Left lobe of liver (tissue), 2 donors: ENCODE results near the gene RAP1GAP. TPM values are rescaled to one million over a fixed set of nuclear protein-coding genes. Genes with fewer than 3 reads are reported as not detected.
A peak's percentile ranks its signal among the peaks of the same experiment; 100 is the strongest.

Source experiments
- ATAC-seq: fragments of 200-7000 bp; cut with Tn5 transposase; one replicate; pipeline ENCODE4 v1.9.1; 2020; ENCODE audit warnings: mild to moderate bottlenecking, moderate library complexity
- DNase-seq: peaks from one replicate; pipeline ENCODE4 v3.0.0-alpha.2; 2020; ENCODE audit warnings: low spot score
- total RNA-seq: library from RNA; stranded (reverse); gene quantifications from one replicate; pipeline ENCODE4 v1.2.1, GENCODE V29; 2021
- donor health status: DM: no; HTN: no; CAD: no; lungs with moderate emphysema.
- donor health status: DM: no; HTN: yes; CAD: no.

Gene RAP1GAP
- total RNA-seq, 1 donor from 2014 or later: 10.8 TPM

DNA sequence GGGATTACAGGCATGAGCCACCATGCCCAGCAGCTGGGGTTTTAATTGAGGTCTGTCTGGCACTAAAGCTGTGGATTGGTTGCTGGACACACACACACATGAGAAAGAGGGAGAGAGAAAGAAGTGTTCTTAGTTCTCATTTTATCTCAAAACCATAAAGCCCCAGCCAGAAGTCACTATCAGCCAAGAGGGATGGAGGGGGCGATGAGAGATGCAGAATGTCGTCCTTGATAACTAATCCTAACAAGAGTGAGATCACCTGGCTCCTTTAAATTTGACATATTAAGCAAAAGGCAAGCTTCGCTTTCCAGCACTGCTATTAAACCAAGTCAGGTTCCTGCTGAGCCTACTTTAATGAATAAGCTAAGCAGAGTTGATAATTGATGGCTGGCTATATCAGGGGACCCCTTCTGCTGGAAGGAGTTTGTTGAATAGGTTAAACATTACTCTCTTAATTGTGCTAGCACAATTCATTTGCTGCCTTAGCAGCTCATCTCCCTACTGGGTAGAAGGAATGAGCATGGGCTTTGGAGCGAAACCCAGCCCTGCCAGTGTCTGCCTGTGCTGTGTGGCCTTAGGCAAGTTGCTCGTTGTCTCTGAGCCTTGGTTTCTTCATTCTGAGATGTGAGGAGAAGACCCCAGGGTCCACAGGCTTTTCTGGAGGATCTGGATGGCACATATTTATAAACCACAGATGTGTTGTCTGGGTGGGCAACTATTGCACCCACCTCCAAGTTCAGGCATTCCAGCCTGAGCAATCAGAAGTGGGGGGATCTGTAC, 109.2 kb downstream of the RAP1GAP start:
- ATAC-seq (no peak), DNase-seq (no peak)

DNA sequence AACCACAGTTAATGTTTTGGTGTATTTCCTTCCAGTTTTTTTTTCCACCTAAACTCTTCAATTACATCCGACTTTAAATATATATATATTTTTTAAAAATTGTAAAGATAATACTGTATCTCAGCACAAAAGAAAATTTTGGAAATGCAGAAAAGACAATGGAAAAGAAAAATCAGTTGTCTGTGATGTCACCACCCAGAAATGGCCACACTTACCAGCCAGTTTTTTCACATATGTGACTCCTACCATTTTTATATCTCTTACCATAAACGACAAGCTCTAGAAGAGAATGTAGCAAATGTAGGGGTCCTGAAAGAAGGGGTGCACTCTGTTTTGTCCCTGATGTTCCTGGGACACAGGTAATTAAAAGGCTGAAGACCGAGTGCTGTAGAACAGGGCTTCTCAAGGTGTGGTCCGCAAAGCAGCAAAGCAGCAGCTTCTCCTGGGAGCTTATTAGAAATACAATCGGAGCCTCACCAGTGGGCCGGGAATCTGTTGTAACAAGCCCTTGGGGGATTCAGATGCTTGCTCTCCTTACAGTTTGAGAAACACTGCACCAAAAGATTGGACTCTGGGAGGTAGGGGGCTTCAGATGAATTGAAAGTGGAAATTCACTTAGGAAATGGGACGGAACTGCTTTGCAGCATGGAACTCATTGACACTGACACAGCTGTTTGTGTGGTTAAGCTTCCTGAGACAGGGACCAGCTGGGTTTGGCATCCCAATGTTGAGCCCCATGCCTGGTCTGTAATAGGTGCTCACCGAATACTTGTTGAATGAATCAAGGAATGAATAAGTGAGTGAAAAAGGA, 115.8 kb downstream of the RAP1GAP start:
- DNase-seq (no peak), ATAC-seq (no peak)

DNA sequence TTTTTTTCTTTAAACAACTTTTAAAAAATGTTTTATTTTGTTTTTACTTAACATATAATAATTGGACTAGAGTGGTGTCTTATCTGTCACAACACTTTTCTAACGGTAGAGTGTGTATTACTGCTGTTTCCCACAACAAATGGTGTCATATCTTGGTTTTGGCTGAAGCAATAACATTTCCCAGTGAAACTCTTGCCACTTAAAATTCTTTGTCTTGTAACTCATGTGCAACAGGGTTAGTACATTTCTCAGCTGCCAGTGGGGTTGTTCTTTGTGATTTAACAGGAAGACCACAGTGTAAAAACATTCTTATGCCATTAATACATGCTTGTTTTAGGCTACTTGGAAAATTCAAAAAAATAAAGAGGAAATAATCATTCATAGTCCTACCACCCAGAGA, 116.4 kb downstream of the RAP1GAP start:
- ATAC-seq (no peak), DNase-seq (no peak)

DNA sequence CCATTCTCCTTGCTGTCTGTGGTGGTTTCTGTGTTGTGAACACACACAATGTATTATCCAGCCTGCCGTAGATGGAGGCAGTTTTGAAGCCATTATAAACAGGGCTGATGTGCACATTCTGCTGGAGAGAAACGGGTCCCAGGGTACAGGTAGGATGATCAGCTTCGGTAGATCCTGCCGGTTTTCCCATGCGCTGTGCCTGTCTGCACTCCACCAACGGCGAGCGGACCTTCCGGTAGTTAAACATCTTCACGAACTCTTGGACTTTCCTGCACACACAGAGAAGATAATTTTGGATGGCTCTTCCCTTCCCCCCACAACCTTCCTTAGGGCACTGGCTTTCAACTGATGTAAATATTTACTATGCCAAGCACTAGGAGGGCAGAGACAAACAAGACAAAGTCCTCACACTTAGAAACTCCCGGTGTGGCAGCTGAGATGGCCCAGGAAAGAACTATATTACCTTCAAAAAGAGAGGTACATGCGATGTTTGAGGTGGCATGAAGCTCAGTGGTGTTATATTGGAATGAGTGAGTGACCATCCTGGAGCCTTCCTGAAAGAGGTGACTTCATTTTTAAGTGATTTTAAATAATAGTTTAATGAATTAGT, 118.2 kb downstream of the RAP1GAP start:
- peak; percentile 64 for DNase-seq
- peak; percentile 68 for ATAC-seq

DNA sequence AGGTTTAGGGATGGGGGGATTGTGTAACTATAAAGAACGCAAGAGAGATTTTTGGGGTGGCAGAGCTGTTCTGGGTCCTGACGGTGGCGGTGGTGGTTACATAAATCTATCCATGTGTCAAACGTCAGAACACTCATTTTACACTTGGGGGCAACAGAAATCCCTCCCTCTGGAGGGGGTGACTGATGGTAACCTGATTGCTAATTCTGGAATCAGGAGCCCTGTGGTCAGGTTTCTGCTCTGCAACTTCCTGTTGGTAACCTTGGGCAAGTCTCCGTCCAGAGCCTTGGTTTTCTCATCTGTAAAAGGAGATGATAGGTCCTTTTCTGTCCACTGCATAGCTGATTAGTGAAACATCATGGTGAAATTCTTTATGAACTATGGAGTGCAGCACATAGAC, 119.1 kb downstream of the RAP1GAP start:
- no peak for DNase-seq
- ATAC-seq: peak; percentile 4

DNA sequence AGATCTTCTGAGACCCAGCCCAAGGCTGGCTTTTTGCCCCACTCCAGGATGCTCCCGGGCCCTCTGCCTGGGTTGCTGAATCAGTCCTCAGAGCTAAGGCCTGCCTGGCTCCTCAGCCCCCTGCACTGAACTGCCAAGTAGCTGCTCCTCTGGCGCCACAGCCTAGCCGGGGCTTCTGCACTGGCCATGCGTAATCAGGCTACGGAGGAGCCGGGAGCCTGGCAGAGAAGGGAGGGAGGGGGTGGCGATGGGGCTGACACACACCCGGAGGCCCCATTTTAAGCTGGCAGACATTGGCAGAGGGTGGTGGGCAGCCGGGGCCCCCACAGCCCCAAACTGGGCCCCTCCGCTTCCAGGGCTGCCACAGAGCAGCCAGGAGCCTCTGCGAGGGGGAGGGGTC, 121.3 kb downstream of the RAP1GAP start:
- no peak for DNase-seq

More for the DNA sequence above, 121.3 kb downstream of the RAP1GAP start:
- ATAC-seq: no peak

Other genes with a start within 250 kb of the RAP1GAP start
- gene NBPF3, start 229.2 kb downstream of the RAP1GAP start, total RNA-seq: 3.5 TPM
- gene ALPL, start 159.9 kb downstream of the RAP1GAP start, total RNA-seq: 29.3 TPM
- 22.7 TPM for gene USP48, start 113.8 kb upstream of the RAP1GAP start, total RNA-seq
- not detected for gene LDLRAD2, start 142.9 kb upstream of the RAP1GAP start, total RNA-seq